ENCODE results near the gene PCDHGA11.
"Not testable (repeated sequence)": the region's sequence is repeated elsewhere in the genome, so short reads cannot be mapped to it uniquely, and the experiment has no call there.

- TF ChIP-seq GATA2, GATA3 (IDR thresholded peaks at IDR 0.05; ENCODE audit: low read depth, low read length): not testable (repeated sequence)
These were observed 12.9 kb upstream of the PCDHGA11 start, which contains the start of gene PCDHGB6 for GRCh38 chr5:141407790-141408505.
